B cell (primary cell): Measurements from ENCODE around the gene ITSN1.

Source experiments
- CTCF ChIP-seq: fragments of 200-600 bp; IDR thresholded peaks from one replicate; pipeline ENCODE4 v1.8.0; 2022; ENCODE audit warnings: antibody characterized with exemption, mild to moderate bottlenecking
- EZH2 ChIP-seq: IDR thresholded peaks from 2 replicates; pipeline ENCODE4 v1.6.1; 2012; ENCODE audit warnings: borderline replicate concordance, low read depth, mild to moderate bottlenecking, moderate library complexity, low read length; ENCODE audit not compliant: insufficient read depth, poor library complexity, severe bottlenecking

GRCh38 chr21:33835920-33836319 lies 193.6 kb downstream of the ITSN1 start:
- no peak for TF ChIP-seq EZH2
- no peak for TF ChIP-seq CTCF
